Neuronal stem cell (in vitro differentiated cells): Measurements from ENCODE around the gene CALM3.

Source experiments
- DNase-seq: peaks from one replicate; pipeline ENCODE4 v3.0.0-alpha.2; 2013; ENCODE audit warnings: low spot score
- H2AFZ ChIP-seq: one replicate; pipeline ENCODE4 v1.6.1; 2013; ENCODE audit warnings: mild to moderate bottlenecking, low read length, inconsistent platforms
- H2AK5ac ChIP-seq: 2 replicates; pipeline ENCODE4 v1.6.1; 2013; ENCODE audit warnings: low read depth, mild to moderate bottlenecking, inconsistent platforms, low read length, moderate library complexity, mixed read lengths
- H2BK120ac ChIP-seq: 2 replicates; pipeline ENCODE4 v1.6.1; 2013; ENCODE audit warnings: low read depth, mild to moderate bottlenecking, inconsistent platforms, low read length, moderate library complexity, mixed read lengths
- H2BK12ac ChIP-seq: one replicate; pipeline ENCODE4 v1.6.1; 2013; ENCODE audit warnings: low read length, inconsistent platforms
- H2BK15ac ChIP-seq: 2 replicates; pipeline ENCODE4 v1.6.1; 2013; ENCODE audit warnings: mild to moderate bottlenecking, low read length, inconsistent platforms, mixed read lengths
- H2BK5ac ChIP-seq: one replicate; pipeline ENCODE4 v1.6.1; 2013; ENCODE audit warnings: inconsistent platforms, mild to moderate bottlenecking, low read length, moderate library complexity
- H3K14ac ChIP-seq: one replicate; pipeline ENCODE4 v1.6.1; 2013; ENCODE audit warnings: low read length, inconsistent platforms
- H3K18ac ChIP-seq: 2 replicates; pipeline ENCODE4 v1.6.1; 2013; ENCODE audit warnings: low read length, inconsistent platforms
- H3K23ac ChIP-seq: 2 replicates; pipeline ENCODE4 v1.6.1; 2013; ENCODE audit warnings: low read depth, mild to moderate bottlenecking, mixed read lengths, low read length, inconsistent platforms; ENCODE audit not compliant: poor library complexity
- H3K27ac ChIP-seq: replicated peaks from 3 replicates; pipeline ENCODE4 v1.5.1; 2013; ENCODE audit warnings: low read length, inconsistent platforms
- H3K27me3 ChIP-seq, 3 experiments: 2 replicates each; pipeline ENCODE4 v1.6.1; 2013; ENCODE audit warnings: low read length in 3 of 3, mild to moderate bottlenecking in 2 of 3, inconsistent platforms in 1 of 3, low read depth in 1 of 3, mixed read lengths in 1 of 3, moderate library complexity in 1 of 3; ENCODE audit not compliant: control insufficient read depth in 3 of 3, insufficient read depth in 3 of 3
- H3K36me3 ChIP-seq, 2 donors: replicated peaks in 1 of 2; 2 replicates each; pipeline ENCODE4 v1.6.1; 2013; ENCODE audit warnings: low read length in 2 of 2; ENCODE audit not compliant: control insufficient read depth in 2 of 2, insufficient read depth in 2 of 2
- H3K4ac ChIP-seq: 2 replicates; pipeline ENCODE4 v1.6.1; 2013; ENCODE audit warnings: inconsistent platforms, mild to moderate bottlenecking, low read length, moderate library complexity
- H3K4me1 ChIP-seq, 2 donors: 1 replicate in 1 of 2; 2 replicates in 1 of 2; pipeline ENCODE4 v1.6.1; 2013; ENCODE audit warnings: low read length in 2 of 2, low read depth in 1 of 2; ENCODE audit not compliant: control insufficient read depth in 2 of 2, insufficient read depth in 1 of 2
- H3K4me2 ChIP-seq: one replicate; pipeline ENCODE4 v1.6.1; 2013; ENCODE audit warnings: mild to moderate bottlenecking, low read length, inconsistent platforms; ENCODE audit not compliant: insufficient read depth, poor library complexity, severe bottlenecking
- H3K4me3 ChIP-seq, 2 donors: 2 replicates each; pipeline ENCODE4 v1.5.1; 2013; ENCODE audit warnings: low read length in 2 of 2, mild to moderate bottlenecking in 2 of 2, inconsistent platforms in 1 of 2, moderate library complexity in 1 of 2
- H3K79me1 ChIP-seq: one replicate; pipeline ENCODE4 v1.6.1; 2013; ENCODE audit warnings: low read depth, mild to moderate bottlenecking, inconsistent platforms, low read length, moderate library complexity
- H3K9ac ChIP-seq: one replicate; pipeline ENCODE4 v1.6.1; 2013; ENCODE audit warnings: mild to moderate bottlenecking, low read depth, low read length, inconsistent platforms; ENCODE audit not compliant: poor library complexity
- H3K9me3 ChIP-seq, 2 donors: replicated peaks in 1 of 2; 2 replicates each; pipeline versions ENCODE3 to v1.6.1; 2013; ENCODE audit warnings: low read length in 2 of 2, mild to moderate bottlenecking in 2 of 2, inconsistent platforms in 1 of 2, low read depth in 1 of 2, mixed read lengths in 1 of 2, moderate library complexity in 1 of 2; ENCODE audit not compliant: control insufficient read depth in 2 of 2, insufficient read depth in 1 of 2
- H4K8ac ChIP-seq: one replicate; pipeline ENCODE4 v1.6.1; 2013; ENCODE audit warnings: low read depth, mild to moderate bottlenecking, inconsistent platforms, low read length, moderate library complexity
- H4K91ac ChIP-seq: one replicate; pipeline ENCODE4 v1.6.1; 2013; ENCODE audit warnings: low read length, low read depth, mild to moderate bottlenecking, inconsistent platforms; ENCODE audit not compliant: poor library complexity
- WGBS, 2 donors: extraction: QIAGEN DNeasy Blood & Tissue Kit; methylation state at CpG; one replicate each; pipeline ENCODE4 v1.1.7; 2013; ENCODE audit warnings: missing lambda C conversion rate in 2 of 2, mixed read lengths in 1 of 2; ENCODE audit not compliant: insufficient read length in 2 of 2, insufficient replicate concordance in 1 of 2; ENCODE audit errors: extremely low coverage in 2 of 2; 5-methylcytosine and 5-hydroxymethylcytosine counted together

CALM3 gene

GRCh38 chr19:46646402-46646801 lies 45.3 kb downstream of the CALM3 start:
- Histone ChIP-seq H3K36me3 (no peaks in the 10 kb centered on the region), H2BK12ac (no peak overlapping the region), H3K4me3 (no peak overlapping the region), H4K91ac (no peak overlapping the region), H3K79me1 (no peaks in the 10 kb centered on the region), H3K18ac (no peak overlapping the region), H2BK5ac (no peak overlapping the region), H3K4ac (no peak overlapping the region), H3K4me2 (no peak overlapping the region), H2AFZ (no peak overlapping the region), H3K27me3 (peaks cover 0 to 41% (median 25%) of the 10 kb centered on the region in 3 experiments), H3K14ac (no peak overlapping the region), H3K9ac (no peak overlapping the region), H3K27ac (no peak overlapping the region), H2BK120ac (no peak overlapping the region), H2AK5ac (no peak overlapping the region), H3K4me1 (peaks cover 0 to 2% of the 10 kb centered on the region in 2 donors), H3K9me3 (peaks cover 12 to 19% of the 10 kb centered on the region in 2 donors), H3K23ac (no peak overlapping the region), H4K8ac (no peak overlapping the region), H2BK15ac (no peak overlapping the region)
- no CpG with 5 or more reads among the region's 3 CpGs for WGBS, 2 donors
- DNase-seq, result no peak

GRCh38 chr19:46648060-46648960 lies 47.2 kb downstream of the CALM3 start:
- no peak overlapping the region for H3K27ac ChIP-seq
- no peak overlapping the region for H2BK5ac ChIP-seq
- H2BK12ac ChIP-seq, result no peak overlapping the region
- no peak overlapping the region for H3K9ac ChIP-seq
- no CpG with 5 or more reads among the region's 63 CpGs for WGBS, 2 donors
- no peak overlapping the region for H2BK120ac ChIP-seq
- H3K23ac ChIP-seq, result no peak overlapping the region
- peak overlapping the region; percentile 75 for H2AK5ac ChIP-seq
- peak overlapping the region; percentile 82 for H3K14ac ChIP-seq
- no peak overlapping the region for H4K91ac ChIP-seq
- H3K4me2 ChIP-seq, result no peak overlapping the region
- no peaks in the 10 kb centered on the region for H3K36me3 ChIP-seq
- no peak for DNase-seq
- H3K4me3 ChIP-seq, result no peak overlapping the region
- H3K4me1 ChIP-seq, result peaks cover 0 to 2% of the 10 kb centered on the region in 2 donors
- peak overlapping the region; percentile 30 for H4K8ac ChIP-seq
- H3K4ac ChIP-seq, result no peak overlapping the region
- H2AFZ ChIP-seq, result no peak overlapping the region
- peaks cover 0 to 37% (median 25%) of the 10 kb centered on the region in 3 experiments for H3K27me3 ChIP-seq
- no peak overlapping the region for H2BK15ac ChIP-seq
- peak overlapping the region; percentile 59 for H3K18ac ChIP-seq
- peaks cover 12 to 19% of the 10 kb centered on the region in 2 donors for H3K9me3 ChIP-seq
- no peaks in the 10 kb centered on the region for H3K79me1 ChIP-seq

GRCh38 chr19:46648961-46649960 lies 48.1 kb downstream of the CALM3 start:
- H2BK15ac ChIP-seq, result no peak overlapping the region
- peak overlapping the region; percentile 82 for H3K14ac ChIP-seq
- no peak overlapping the region for H2BK120ac ChIP-seq

More at GRCh38 chr19:46648961-46649960, 48.1 kb downstream of the CALM3 start:
- peaks cover 12 to 19% of the 10 kb centered on the region in 2 donors for H3K9me3 ChIP-seq
- no peak overlapping the region for H2BK12ac ChIP-seq
- WGBS, 2 donors, result no CpG with 5 or more reads among the region's 144 CpGs
- H3K23ac ChIP-seq, result no peak overlapping the region
- H3K18ac ChIP-seq, result peak overlapping the region; percentile 59
- H3K4me1 ChIP-seq, result peaks cover 3 to 6% of the 10 kb centered on the region in 2 donors
- H3K36me3 ChIP-seq, result no peaks in the 10 kb centered on the region
- H3K27ac ChIP-seq, result no peak overlapping the region
- H3K4me2 ChIP-seq, result peak overlapping the region; percentile 24
- no peak overlapping the region for H4K8ac ChIP-seq
- H4K91ac ChIP-seq, result no peak overlapping the region
- no peak for DNase-seq
- no peak overlapping the region for H3K9ac ChIP-seq
- no peaks in the 10 kb centered on the region for H3K79me1 ChIP-seq
- peaks cover 0 to 37% (median 25%) of the 10 kb centered on the region in 3 experiments for H3K27me3 ChIP-seq
- peak overlapping the region in 1 of 2 donors; percentile 21 for H3K4me3 ChIP-seq
- no peak overlapping the region for H2BK5ac ChIP-seq
- no peak overlapping the region for H2AFZ ChIP-seq
- H3K4ac ChIP-seq, result no peak overlapping the region
- peak overlapping the region; percentile 75 for H2AK5ac ChIP-seq
